ENCODE results near the gene VWA3B.
"Not testable (repeated sequence)": the region's sequence is repeated elsewhere in the genome, so short reads cannot be mapped to it uniquely, and the experiment has no call there.

The VWA3B gene

DNA sequence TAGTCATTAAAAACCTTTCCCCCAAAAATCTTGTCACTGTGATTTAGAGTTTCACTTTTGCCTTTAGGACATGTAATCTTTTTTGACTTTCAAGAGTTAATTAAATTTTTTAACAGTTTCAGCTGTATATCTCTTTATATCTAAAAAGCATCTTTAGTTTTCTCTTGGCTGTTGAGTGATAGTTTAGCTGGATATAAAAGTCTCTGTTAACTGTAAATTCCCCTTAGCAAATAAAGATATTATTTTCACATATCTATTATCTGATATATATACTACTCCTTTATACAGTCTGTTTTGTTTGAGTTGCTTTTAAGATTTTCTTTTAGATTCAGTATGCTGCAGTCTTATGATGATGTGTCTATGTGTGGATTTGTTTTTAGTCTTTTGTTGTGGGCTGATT, 160.4 kb downstream of the VWA3B start:
- DNase-seq (ENCODE audit: low read depth), result no peak

DNA sequence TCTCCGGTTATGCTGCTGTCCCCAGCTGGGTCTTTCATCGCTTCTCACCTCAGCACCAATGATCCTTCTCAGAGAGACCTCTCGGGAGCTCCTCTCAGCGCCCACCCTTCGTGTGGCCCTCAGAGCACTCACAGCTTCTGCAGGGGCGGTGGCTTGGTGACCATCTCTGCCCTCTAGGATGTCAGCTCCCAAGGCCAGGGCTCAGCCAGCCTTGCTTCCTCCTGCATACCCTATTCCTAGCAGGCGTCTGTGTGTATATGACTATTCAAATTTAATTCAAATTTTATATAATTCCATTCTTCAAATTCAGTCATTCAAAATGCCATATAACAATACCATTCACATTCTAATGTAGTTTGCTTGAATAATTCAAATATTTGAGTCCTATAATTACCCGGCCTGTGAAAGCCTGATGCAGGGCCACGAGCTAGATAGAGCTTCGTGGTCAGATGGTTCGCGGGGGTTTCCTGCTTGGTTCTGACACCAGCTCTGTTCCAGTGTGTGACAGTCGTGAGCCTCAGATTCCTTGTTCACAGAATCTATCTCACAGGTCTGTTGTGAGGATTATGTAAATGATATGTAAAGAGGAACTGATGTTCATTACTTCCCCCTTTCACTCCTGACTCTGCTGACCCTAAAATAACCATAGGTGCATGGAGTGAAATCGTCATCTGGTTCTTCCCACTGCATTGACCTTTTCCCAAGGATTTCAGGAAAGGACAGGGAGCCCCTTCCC, 165.2 kb downstream of the VWA3B start:
- DNase-seq (ENCODE audit: low read depth), result no peak

DNA sequence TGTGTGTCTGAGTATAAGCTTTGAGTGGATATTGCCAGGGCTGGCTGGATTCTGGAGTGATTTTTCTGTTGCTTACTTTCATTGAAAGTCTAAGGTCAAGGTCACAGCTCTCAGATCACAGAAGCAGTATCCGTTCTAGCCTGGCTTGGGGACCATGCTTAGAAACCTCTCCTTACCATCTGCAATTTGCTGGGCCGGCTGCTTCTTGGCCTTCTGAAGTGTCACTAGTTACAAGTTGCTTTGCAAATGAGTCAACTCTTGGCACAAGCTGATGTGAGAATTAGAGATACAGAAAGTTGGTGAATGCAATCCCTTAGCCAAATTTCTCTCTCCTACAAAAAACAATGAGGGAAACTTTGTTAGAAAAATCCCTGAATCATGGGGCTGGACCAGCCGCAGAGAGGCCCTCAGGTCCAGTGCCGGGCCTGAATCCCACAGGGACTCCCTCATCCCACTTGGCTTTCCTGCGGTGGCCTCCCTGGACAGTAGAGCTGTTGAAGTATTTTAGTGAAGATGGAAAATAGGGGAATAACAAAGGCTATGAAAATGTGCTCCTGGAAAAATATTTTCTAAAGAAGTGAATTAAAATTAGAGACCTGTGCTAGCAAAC, 166.6 kb downstream of the VWA3B start:
- no peak for DNase-seq (ENCODE audit: low read depth)

DNA sequence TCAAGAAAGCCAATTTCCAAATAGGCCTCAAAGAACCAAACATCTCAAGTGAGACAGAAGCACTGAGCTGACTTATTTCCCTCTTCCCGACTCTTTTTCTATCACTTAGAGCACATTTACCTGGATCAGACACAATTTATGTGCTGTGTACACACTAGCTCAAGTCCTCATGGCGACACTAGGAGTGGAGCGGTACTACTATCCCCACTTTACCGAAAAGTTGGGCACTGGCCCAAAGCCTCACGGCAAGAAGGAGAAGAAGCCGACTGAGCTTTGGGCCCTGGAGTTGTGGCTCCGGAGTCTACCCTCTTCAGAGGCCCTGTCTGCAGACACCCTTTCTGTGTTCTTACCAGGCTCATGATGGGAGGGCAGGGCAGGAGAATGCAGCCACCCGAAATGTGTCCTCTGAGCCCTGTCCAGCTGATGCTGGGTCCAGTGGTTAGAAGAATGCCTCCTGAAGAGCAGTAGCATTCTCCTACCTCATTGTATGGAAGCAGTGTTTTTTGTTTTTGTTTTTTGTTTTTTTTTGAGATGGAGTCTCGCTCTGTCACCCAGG, 167.6 kb downstream of the VWA3B start:
- DNase-seq (ENCODE audit: low read depth), result no peak

DNA sequence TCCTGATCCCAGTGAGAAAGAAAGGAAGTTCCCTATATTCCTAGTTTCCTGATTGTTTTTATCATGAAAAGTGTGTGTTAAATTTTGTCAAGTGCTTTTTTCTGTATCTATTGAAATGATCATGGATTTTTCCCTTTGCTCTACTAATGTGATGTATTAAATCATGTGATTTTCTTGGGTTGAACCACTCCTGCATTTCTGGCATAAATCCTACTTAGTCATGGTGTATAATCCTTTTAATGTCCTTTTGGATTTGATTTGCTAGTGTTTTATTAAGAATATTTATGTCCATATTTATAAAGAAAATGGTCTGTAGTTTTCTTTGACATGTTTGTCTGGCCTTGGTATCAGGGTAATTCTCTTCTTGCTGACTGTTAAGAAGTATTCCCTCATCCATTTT, 171.9 kb downstream of the VWA3B start:
- no peak for DNase-seq (ENCODE audit: low read depth)

DNA sequence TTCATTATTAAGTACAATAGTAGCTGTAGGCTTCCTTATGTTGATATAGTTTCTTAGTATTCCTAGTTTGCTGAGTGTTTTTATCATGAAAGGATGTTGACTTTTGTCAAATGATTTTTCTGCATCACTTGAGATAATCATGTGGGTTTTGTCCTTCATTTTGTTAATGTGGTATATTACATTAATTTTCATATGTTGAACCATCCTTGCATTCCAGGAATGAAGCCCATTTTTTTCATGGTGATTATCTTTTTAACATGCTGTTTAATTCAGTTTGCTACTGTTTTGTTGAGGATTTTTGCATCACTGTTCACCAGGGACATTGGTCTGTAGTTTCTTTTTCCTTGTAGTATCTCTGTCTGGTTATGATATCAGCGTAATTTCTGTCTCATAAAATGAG, 176.4 kb downstream of the VWA3B start:
- no peak for DNase-seq (ENCODE audit: low read depth)

DNA sequence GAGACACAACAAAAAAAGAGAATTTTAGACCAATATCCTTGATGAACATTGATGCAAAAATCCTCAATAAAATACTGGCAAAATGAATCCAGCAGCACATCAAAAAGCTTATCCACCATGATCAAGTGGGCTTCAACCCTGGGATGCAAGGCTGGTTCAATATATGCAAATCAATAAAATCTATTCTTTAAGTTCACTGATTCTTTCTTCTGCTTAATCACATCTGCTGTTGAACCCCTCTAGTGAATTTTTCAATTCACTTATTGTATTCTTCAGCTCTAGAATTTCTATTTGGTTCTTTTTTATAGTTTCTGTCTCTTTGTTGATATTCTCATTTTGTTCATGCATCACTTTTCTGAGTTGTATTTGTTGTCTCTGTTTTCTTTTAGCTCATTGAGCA, 181.3 kb downstream of the VWA3B start:
- DNase-seq (ENCODE audit: low read depth), result not testable (repeated sequence)

DNA sequence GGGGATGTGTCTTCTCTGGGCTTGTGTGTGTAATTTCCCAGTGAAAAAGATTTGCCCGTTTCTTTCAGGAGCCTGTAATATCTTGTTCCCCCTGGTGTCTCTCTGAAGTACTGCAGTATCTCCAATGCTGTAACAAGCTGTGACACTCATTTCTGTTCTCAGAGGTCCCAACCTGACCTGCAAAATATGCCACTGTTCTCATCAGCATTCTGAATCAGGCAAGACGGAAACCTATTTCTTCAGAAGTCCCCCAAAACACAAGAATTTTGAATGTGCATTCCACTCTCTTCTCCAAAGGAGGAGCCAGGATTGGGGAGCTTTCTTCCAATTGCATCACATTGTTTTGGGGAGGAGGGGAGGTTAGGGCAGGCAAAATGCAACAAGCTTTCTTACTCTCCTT, 182.3 kb downstream of the VWA3B start:
- DNase-seq (ENCODE audit: low read depth), result no peak

DNA sequence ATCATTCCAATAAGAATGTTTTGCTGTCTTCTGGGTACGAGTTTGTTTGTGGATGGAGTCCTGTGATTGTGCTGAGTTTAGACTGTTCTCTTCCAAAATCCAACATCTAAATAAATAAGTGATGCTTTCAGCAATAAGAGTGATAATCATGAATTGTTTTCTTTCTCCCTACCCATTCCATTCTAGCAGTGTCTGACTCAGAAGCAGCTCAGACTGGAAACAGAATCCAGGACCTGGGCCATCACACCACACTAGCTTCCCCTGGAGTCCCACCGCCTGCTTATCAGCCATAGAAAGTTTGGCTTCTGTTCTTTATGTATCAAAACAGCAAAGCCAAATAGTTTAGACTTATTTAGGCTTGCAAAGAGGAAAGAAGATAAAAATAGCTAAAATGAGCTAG, 182.9 kb downstream of the VWA3B start:
- no peak for DNase-seq (ENCODE audit: low read depth)

DNA sequence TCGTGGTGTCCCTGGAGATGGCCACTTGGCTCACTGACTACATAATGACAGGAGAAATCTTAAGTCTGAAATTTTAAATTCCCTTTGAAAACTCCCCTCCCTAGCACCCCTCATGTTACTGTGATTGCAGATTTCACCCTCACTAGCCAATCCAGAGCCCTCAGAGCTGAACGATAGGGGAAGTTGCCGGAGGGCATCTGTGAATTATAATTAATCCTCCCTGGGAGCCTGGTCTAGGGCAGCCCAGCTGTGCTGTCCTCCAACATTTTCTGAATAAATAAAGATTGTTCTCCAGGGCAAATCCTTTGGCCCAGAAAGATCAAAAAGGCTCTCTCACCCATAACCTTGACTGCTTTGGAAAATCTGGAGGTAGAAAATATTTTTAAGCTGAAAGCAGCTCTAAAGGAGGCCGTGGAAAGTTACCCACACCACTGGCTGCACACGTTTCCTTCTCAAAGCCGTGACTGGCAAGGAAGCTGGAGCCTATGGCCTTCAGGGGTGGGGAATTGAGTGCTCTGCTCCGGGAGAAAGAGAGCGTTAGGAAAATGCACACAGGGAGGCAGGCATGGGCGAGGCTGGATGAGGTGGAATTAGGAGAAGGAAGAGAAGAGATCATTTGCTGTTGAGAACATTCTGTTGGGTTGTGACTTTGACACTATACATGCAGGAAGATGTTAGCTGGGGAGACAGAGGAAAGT, 190.3 kb downstream of the VWA3B start:
- DNase-seq (ENCODE audit: low read depth), result no peak

DNA sequence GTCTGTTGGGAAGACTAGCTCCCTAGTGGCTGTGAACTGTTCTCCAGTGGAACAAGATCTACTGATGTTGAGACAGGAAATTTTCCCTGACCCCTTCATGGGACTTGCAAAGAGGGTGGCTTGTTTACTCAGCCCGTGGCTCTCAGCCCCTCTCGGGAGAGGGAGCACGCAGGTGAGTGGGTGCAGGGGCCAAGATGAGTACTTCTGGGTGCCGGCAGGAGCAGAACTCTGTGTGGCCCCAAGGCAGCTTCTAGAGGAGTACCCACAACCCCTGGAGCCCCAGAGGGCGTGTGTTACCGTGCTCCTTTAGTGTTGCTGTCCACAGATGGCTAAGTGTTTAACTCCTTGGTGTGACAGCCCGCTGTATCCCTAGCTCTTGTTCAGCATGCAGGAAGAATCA, 191.1 kb downstream of the VWA3B start:
- no peak for DNase-seq (ENCODE audit: low read depth)

DNA sequence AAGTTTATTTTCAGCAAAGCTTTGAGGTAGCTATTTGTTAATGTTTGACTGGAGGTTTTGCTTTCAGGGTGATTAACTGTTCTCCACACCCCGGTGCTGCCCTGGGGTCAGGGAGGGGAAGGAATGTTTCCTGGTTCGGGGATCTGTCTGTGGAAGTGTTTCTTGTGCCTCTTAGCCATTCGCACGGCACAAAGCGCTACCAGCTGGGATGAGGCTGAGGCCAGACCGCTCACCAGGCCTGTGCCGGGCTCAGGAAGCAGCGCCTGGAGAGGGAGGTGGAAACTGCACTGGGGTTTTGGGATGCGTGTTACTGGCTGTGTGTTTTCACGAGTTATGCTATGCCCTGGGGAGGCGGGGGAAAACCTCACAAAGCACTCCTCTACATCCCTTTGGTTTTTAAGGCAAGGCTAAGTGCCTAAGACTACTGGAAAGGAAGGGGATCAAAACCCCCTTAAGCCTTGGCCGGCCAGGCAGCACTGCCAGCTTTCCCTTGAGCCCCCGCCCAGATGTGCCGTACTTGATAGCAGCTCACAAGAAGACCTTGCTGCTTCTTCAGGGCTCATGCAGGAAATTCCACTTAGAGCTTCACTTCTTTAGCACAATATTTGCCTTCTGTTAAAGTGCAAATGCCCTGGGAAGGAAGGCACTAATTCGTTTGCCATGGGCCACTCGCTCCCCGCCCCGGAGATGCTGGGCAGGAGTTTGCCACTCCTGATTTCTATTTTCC, 193.6 kb downstream of the VWA3B start:
- DNase-seq (ENCODE audit: low read depth), result no peak

DNA sequence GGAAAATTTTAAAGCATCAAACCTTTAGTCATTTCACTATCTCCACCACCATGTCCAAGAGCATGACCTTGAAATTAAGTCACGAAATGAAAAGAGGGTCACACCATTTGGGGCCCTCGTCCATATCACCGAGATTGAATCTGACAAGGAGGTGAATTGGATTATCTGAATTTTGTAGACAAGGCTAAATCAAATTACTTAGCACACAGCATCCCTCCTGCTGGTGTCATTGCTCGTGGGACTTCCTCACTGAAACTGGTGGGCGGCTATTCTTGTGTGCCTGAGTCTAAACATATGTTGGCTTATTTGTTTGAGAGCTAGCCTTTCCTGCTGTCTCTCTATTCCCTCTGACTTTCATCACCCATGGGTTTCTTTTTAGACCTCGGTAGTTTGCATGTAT, 194.6 kb downstream of the VWA3B start:
- DNase-seq (ENCODE audit: low read depth), result no peak

DNA sequence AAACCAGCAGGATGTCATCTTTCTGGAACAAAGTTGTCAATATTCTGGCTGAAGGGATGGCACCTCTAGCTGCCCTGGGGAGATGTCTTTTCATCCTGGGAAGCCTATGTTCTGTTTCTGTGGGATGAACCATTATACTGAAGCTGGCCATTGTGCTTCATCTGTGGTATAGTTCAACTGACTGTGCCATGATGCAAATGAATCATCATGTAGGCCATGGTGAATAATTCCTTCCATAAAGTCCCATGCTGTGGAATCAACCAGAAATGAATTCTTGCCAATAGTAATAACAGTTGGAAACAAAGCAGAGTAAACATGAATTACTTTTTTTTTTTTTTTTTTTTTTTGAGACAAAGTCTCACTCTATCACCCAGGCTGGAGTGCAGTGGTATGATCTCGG, 195.1 kb downstream of the VWA3B start:
- no peak for DNase-seq (ENCODE audit: low read depth)

DNA sequence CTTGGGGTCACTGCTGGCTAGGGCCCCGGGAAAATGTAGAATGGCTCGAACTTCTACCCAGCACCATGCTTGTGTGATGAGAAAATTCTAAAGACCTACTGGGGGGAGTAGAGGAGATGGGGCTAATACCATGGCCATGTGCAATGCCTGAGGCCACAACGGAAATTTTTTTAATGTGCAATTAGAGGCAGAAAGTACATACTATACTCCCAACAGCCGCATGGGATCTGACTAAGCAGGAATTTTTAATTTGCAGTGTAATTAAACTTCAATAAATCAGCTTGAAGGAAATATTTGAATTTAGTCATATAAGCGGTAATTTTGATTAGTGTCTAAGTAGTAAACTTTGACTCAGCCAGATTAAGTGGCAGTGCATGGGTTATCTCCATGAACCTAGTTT, 206.1 kb downstream of the VWA3B start:
- no peak for DNase-seq (ENCODE audit: low read depth)

DNA sequence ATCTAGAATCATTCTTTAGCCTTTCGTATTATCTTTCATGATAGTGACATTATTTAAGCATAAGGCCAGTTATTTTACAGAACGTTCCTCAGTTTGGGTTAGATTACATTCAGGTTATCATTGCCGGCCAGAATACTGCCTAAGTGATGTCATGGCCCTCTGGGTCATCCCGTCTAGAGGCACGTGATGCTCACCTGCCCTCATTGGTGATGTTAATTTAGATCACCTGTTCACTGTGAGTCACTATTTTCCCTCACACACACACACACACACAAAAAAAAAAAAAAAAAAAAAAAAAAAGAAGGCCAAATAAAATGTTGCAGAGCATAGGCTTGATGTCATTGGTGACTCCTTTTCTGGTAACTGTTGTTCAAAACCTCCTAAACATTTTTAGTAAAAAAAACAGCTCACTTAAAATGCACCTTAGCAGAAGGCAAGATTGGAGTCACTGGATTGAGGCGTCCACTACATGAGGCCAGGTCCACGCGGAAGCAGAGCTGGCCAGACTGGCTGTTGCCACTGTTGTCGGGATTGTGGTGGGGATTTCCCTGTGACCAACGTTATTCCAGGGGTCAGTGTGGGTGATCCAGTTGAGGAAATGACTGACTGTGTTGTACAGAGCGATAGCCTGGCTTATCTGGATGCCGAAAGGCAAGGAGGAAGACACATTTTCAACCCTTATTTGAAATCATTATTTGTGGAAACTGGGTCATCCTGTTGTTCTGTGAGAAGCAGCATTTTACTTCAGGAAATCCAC, 207.1 kb downstream of the VWA3B start:
- DNase-seq (ENCODE audit: low read depth), result no peak

DNA sequence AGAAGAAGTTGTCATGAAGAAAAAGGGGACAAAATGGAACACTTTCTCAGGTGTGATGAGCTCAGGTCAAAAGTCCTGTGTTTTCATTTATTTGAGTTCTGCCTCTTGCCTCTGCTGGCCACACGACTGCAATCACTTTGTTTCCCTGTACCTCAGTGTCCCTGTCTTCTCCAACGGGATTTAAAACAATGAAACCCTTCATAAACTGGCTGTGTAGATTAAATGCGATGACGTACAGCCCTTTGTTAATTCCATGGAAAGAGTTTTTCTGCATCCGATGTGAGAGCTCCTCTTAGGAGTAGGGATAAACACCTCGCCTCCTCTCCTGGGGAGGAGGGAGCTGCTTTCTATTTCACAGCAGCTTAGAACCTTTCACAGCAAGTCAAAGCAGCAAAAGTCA, 207.7 kb downstream of the VWA3B start:
- DNase-seq (ENCODE audit: low read depth), result no peak

DNA sequence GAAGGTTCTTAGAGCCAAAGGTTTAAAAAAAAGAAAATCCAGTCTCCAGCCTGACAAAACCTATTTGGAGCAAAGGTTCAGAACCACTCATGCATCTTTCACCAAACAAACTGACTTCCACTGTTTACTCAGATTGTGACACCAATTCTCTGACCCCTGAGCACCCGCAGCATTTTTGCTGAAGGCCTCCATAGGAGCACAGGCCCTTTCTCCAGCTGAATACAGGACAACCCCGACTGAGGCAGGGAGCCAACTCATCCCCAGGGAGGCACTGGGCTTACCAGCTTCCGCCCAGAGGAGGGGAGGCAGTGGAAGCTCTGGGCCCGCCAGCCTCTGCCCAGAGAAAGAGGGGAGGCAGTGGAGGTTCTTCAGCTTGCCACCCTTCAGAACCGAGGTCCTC, 208.3 kb downstream of the VWA3B start:
- DNase-seq (ENCODE audit: low read depth), result no peak

DNA sequence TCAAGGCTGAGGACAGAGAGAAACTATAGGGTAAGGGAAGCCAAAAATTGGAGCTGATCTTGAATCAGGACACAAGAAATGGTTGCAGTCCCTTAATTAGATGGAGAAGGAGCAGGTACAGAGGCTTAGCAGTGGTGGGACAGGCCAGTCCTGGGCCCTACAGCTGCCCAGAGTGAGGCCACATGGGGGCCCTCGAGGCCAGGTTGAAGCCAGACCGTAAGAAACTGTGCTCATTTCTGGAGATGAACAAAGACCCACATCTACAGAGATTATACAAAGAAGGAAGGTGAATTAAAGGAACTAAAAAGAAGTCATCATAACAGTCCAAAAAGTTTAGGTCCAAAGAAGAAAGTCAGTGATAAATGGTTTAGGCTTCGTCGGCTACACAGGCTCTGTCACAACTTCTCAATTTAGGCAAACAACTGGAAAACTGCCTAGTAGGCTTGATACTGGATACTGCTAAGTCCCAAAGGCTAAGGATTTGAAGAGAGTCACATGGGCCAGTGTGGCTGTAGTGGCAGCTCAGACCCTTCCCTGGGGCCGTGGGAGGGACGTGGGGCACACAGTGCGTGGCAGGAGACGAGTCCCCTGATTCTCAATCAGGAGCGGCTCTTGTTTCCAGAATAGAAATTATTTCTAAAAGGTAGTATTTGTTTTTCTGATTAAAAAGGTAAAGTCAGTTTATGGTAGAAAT, 208.9 kb downstream of the VWA3B start:
- DNase-seq (ENCODE audit: low read depth), result no peak

DNA sequence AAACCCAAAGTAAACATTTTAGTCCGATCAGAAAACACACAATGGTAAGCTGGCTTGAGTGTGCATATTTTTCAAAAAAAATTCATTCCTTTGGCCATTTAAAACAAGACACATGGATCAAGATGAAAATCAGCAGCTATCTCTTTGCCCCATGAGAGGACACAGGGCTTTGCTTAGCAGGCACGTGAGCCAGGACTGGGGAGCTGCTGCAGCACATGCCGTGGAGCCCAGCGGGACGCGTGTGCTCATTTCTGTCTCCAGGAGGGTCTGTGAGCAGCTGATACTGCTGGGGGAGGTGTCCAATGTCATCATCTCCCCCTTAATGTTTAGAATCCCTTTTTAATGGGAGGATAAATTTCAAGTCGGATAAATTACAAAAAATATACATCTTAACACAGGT, 209.5 kb downstream of the VWA3B start:
- no peak for DNase-seq (ENCODE audit: low read depth)

Data from activated gamma-delta T cell treated with anti-CD3 and anti-CD28 coated beads, Interleukin-2, amount 50 U/mL, for 16 hours (primary cell).